Ovary (tissue), 10 donors: Measurements from ENCODE around the gene PERP. TPM values are rescaled to one million over a fixed set of nuclear protein-coding genes. Genes with fewer than 3 reads are reported as not detected.

Experiments used
- DNase-seq, 5 donors: peaks; one replicate each; pipeline ENCODE4 v3.0.0-alpha.2; 2019 to 2020
- H3K27ac ChIP-seq, 2 donors: fragments of 200-600 bp; one replicate each; pipeline versions ENCODE4 v1.5.1 to v1.8.0; 2019 to 2022
- H3K27me3 ChIP-seq: fragments of 200-600 bp; one replicate; pipeline ENCODE4 v1.8.0; 2022
- H3K36me3 ChIP-seq: fragments of 200-600 bp; sonication (generic); one replicate; pipeline ENCODE4 v1.5.1; 2019
- H3K4me1 ChIP-seq: one replicate; pipeline ENCODE4 v1.8.1; 2013; ENCODE audit warnings: mild to moderate bottlenecking, moderate library complexity; ENCODE audit not compliant: insufficient read depth
- H3K4me3 ChIP-seq: fragments of 200-600 bp; sonication (generic); one replicate; pipeline ENCODE4 v1.5.1; 2017
- H3K9me3 ChIP-seq, 2 donors: fragments of 200-600 bp in 1 of 2; sonication (generic) in 1 of 2; one replicate each; pipeline versions ENCODE4 v1.5.1 to v1.8.1; 2013 to 2019; ENCODE audit warnings: mild to moderate bottlenecking in 1 of 2, moderate library complexity in 1 of 2
- EP300 ChIP-seq: sonication (generic); formaldehyde crosslinking; IDR thresholded peaks from one replicate; pipeline ENCODE4 v1.6.1; 2017; ENCODE audit warnings: antibody characterized with exemption
- POLR2A ChIP-seq: fragments of 450-650 bp; IDR thresholded peaks from one replicate; pipeline ENCODE4 v1.6.1; 2017; ENCODE audit warnings: antibody characterized with exemption, mild to moderate bottlenecking, moderate library complexity
- WGBS, 3 donors: extraction: QIAGEN DNeasy Blood & Tissue Kit in 1 of 3; methylation state at CpG; one replicate each; pipeline versions ENCODE4 v1.1.5 to v1.1.7; 2013 to 2017; 5-methylcytosine and 5-hydroxymethylcytosine counted together
- intact Hi-C, 4 donors: fragments of 100-400 bp; cut with DNase I; formaldehyde crosslinking; loops; one replicate each; pipeline versions ENCODE4 v1.11.0 to v1.15.1; 2022 to 2023
- long read RNA-seq, 3 donors: library from polyadenylated mRNA in 2 of 3; unstranded in 2 of 3; transcript quantifications; one replicate each; pipeline ENCODE4 v2.0.0 and lab custom pipeline, GENCODE V29; 2021 to 2026
- polyA plus RNA-seq, 2 donors: library from polyadenylated mRNA; stranded (reverse); fragments of 200-250 nt in 1 of 2; fragments of 350-450 nt in 1 of 2; fragmentation: Illumina TruSeq in 1 of 2; extraction: RNeasy Lipid Tissue Mini Kit (QIAGEN cat#74804) in 1 of 2; gene quantifications; one replicate each; pipeline ENCODE4 v1.2.3, GENCODE V29; 2013 to 2014
- total RNA-seq, 7 donors: library from RNA; depleted of rRNA in 2 of 7; stranded (reverse); fragments of >200 nt in 2 of 7; fragmentation: NEBNext Ultra II Directional in 3 of 7; extraction: Animal tissue kit (Norgen Biotek cat#: 25700) in 3 of 7; gene quantifications; one replicate each; pipeline versions ENCODE4 v1.1.0 to v1.2.4, GENCODE V29; 2016 to 2023
- TF ChIP-seq, protein P1 (sequence below), 3 donors: fragments of 450-650 bp in 2 of 3; fragments of 200-600 bp in 1 of 3; IDR thresholded peaks; one replicate each; pipeline versions ENCODE4 v1.5.1 to v1.8.0; 2016 to 2022; ENCODE audit warnings: antibody characterized with exemption in 3 of 3, mild to moderate bottlenecking in 1 of 3
- donor health status: DM: no; HTN: no; CAD: no; lungs with moderate emphysema.
- donor health status: DM: no; HTN: no; CAD: no.
- donor health status: Bipolar disorder and iron deficiency.
- donor health status: DM: yes; HTN: yes; CAD: no.
- donor health status: DM: no; HTN: no; CAD: no.
- donor health status: DM: yes; HTN: yes; CAD: no.

The PERP gene
- 10 to 100 TPM in 1 of 7 donors, 1 to 10 TPM in 6; 3.7 to 56.2 (median 7.8) TPM for total RNA-seq
- polyA plus RNA-seq = 10 to 100 TPM in 1 of 2 donors, 1 to 10 TPM in 1; 3.1 to 11.6 TPM
- long read RNA-seq, donor 1, full-length matches to known transcripts = 107 of 112 reads
- long read RNA-seq, donor 1, partial matches to known transcripts = 4 of 112 reads
- long read RNA-seq, donor 1, other reads (novel, unspliced or antisense) = 1 of 112 reads
- long read RNA-seq, donor 2, full-length matches to known transcripts = 7 of 7 reads
- long read RNA-seq, donor 2, partial matches to known transcripts = 0 of 7 reads
- long read RNA-seq, donor 2, other reads (novel, unspliced or antisense) = 0 of 7 reads
- long read RNA-seq, donor 3, full-length matches to known transcripts = 43 of 45 reads
- long read RNA-seq, donor 3, partial matches to known transcripts = 0 of 45 reads
- long read RNA-seq, donor 3, other reads (novel, unspliced or antisense) = 2 of 45 reads

DNA sequence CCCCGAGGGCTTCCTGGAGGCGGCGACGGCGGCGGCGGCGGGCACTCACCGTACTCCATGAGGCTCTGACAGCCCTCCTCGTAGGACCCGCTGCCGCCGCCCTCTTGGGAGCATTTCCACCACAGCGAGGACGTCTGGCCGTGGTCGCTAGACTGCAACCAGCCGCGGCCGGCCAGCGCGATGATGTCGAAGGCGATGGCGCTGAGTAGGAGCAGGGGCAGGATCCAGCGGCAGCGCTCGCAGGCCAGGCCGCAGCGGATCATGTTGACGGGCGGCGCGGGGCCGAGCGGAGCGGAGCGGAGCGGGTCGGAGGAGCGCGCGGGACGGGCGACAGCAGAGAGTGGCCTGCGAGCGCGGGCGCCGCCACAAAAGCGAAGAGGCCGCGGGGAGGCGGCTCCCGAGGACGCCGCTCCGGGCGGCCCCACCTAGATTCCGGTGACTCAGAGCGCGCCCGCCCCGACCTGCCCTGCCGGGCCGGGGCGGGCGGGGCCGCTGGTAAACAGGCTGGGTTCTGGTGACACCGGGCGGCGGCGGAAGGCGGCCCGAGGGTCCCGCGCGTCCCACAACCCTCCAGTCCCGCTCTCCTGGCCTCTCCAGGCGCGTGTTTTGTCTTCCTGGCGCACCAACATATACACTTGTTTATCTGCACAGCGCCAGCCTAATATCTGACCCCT is at the start of gene PERP:
PERP (minus strand) TSS at position 342 of the 674 bp plus-strand sequence; CDS start at position 263, 79 bp downstream.
- WGBS, 3 donors = 0 to 1% (median 0%) methylated on average over 47 to 83 of the region's 83 CpGs
- Histone ChIP-seq H3K27ac (no peak within 1 kb of the TSS), H3K27me3 (no peaks in the 10 kb centered on the region), H3K9me3 (no peaks in the 10 kb centered on the region), H3K36me3 (no peaks in the 10 kb centered on the region), H3K4me1 (peaks cover 1% of the 10 kb centered on the region), H3K4me3 (peak within 1 kb of the TSS; percentile 59)
- intact Hi-C loops = loop anchor here in 1 of 4 donors (10.0 kb wide), 1 partner anchor 102 kb away; no protein-coding TSS in a partner anchor
- peak; percentile 44 to 63 (median 58) for DNase-seq
- TF ChIP-seq EP300 (no peak), POLR2A (no peak)
- TF ChIP-seq, protein P1, sequence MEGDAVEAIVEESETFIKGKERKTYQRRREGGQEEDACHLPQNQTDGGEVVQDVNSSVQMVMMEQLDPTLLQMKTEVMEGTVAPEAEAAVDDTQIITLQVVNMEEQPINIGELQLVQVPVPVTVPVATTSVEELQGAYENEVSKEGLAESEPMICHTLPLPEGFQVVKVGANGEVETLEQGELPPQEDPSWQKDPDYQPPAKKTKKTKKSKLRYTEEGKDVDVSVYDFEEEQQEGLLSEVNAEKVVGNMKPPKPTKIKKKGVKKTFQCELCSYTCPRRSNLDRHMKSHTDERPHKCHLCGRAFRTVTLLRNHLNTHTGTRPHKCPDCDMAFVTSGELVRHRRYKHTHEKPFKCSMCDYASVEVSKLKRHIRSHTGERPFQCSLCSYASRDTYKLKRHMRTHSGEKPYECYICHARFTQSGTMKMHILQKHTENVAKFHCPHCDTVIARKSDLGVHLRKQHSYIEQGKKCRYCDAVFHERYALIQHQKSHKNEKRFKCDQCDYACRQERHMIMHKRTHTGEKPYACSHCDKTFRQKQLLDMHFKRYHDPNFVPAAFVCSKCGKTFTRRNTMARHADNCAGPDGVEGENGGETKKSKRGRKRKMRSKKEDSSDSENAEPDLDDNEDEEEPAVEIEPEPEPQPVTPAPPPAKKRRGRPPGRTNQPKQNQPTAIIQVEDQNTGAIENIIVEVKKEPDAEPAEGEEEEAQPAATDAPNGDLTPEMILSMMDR (IDR thresholded peaks at IDR 0.05) = no peak

DNA sequence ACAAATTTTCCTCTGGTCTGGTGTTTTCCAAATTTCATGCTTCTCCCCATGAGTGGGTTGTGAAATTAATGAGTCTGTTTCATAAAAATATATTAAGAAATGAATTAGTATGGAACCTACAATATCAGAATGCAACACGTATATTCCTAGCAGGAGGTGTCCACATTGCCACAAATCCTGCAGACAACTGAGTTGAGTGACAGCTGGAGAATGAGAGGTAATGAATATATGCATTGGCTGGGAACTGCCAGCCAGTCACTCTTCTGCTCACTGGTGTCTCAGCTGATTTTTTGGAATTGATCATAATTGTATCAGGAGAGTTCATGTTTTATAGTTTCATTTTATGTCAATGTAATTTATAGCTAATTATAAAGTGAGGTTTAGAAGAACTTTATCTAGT is 48.2 kb upstream of the PERP start:
- no peaks in the 10 kb centered on the region for H3K9me3 ChIP-seq
- H3K4me1 ChIP-seq = no peaks in the 10 kb centered on the region
- H3K4me3 ChIP-seq = no peak overlapping the region
- WGBS, 3 donors = 54 to 58% (median 56%) methylated on average over 1 of the region's 1 CpG
- DNase-seq = no peak
- no peaks in the 10 kb centered on the region for H3K27me3 ChIP-seq
- TF ChIP-seq, protein P1 (IDR thresholded peaks at IDR 0.05) = no peak
- TF ChIP-seq POLR2A (no peak), EP300 (no peak)
- no peak overlapping the region for H3K27ac ChIP-seq
- H3K36me3 ChIP-seq = no peaks in the 10 kb centered on the region
- intact Hi-C loops = no loop called here

DNA sequence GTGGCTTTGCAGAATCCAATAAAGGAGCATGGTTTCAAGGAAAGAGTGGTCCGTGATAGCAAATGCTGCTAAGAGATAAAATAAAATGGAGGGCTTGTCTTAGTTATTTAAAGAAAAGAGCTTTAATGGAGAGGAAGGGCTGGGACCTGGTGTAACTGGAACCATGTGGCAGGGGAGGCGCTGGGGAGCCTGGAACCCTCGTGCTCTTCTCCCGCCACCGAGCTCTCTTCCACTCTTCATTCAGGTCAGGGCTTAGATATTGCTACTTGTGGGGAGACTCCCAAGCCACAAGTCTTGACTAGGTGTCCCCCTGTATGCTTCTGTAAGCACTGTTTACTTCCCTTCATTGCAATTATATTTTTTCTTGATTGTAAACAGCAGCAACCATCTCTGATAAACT is 39.3 kb upstream of the PERP start:
- DNase-seq = no peak
- Histone ChIP-seq H3K36me3 (no peaks in the 10 kb centered on the region), H3K4me3 (no peak overlapping the region), H3K27me3 (no peaks in the 10 kb centered on the region), H3K4me1 (no peaks in the 10 kb centered on the region), H3K27ac (no peak overlapping the region), H3K9me3 (no peaks in the 10 kb centered on the region)
- 79 to 84% (median 84%) methylated on average over 5 of the region's 5 CpGs for WGBS, 3 donors
- intact Hi-C loops = no loop called here
- TF ChIP-seq EP300 = no peak

DNA sequence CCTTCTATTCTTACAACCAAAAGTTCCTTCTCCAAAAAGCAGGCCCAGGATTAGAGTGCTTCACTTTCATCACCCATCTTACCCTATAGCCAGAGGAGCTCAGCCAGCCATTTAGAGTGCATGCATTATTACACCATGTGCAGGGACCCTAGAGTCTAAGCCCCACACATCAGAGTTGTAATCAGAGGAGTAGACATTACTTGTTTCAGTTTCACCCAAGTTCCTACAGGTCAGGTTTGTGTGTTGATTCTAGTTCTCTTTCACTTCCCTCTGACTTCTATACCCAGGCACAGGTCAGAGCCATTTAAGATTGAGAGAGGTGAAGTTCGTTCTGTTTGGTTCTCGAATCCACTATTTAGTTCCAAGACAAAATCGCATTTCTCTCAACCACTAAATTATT is 38.2 kb upstream of the PERP start:
- 83 to 94% (median 89%) methylated on average over 3 of the region's 3 CpGs for WGBS, 3 donors
- intact Hi-C loops = no loop called here

More for the DNA sequence above, 38.2 kb upstream of the PERP start:
- no peak for DNase-seq
- H3K27ac ChIP-seq = no peak overlapping the region
- TF ChIP-seq POLR2A (no peak), EP300 (no peak)
- TF ChIP-seq, protein P1 (IDR thresholded peaks at IDR 0.05) = no peak
- no peaks in the 10 kb centered on the region for H3K36me3 ChIP-seq
- H3K9me3 ChIP-seq = no peaks in the 10 kb centered on the region
- H3K27me3 ChIP-seq = no peaks in the 10 kb centered on the region
- H3K4me1 ChIP-seq = no peaks in the 10 kb centered on the region
- H3K4me3 ChIP-seq = no peak overlapping the region
